HCT116 (cell line): Measurements from ENCODE around the gene TPRG1. TPM values are rescaled to one million over a fixed set of nuclear protein-coding genes. Genes with fewer than 3 reads are reported as not detected.

ENCODE experiments used
- ATAC-seq: fragments of 200-7000 bp; cut with Tn5 transposase; 2 replicates; pipeline ENCODE4 v1.9.1; 2020; ENCODE audit warnings: mild to moderate bottlenecking, moderate library complexity
- BruUV-seq: library from RNA; stranded (reverse); fragments of 400-500 nt; replicated peaks from 2 replicates; lab custom pipeline; 2021; lab: Mats Ljungman, UMichigan
- CTCF ChIA-PET: fragments of 300-600 bp; sonication (Branson Sonifier 250); formaldehyde crosslinking; loops from one replicate; lab custom pipeline; 2021; ENCODE audit warnings: antibody characterized with exemption; lab: Charles Lee
- POLR2A ChIA-PET: fragments of 300-600, 350-600 bp; sonication (Branson Sonifier 250); formaldehyde crosslinking; loops from one replicate; lab custom pipeline; 2021; ENCODE audit warnings: antibody characterized with exemption; lab: Charles Lee
- RAD21 ChIA-PET, 2 experiments: fragments of 300-600 bp; sonication (Branson Sonifier 250); formaldehyde crosslinking; loops; one replicate each; lab custom pipeline; 2023; ENCODE audit warnings: low total read pairs in 2 of 2; ENCODE audit not compliant: uncharacterized antibody in 2 of 2, unreplicated experiment in 2 of 2, low non-redundant PET in 1 of 2; lab: Charles Lee
- DNase-seq: peaks from one replicate; pipeline ENCODE4 v3.0.0-alpha.2; 2010; ENCODE audit warnings: low read depth, low spot score
- H2AFZ ChIP-seq: fragments of 200-600 bp; shearing (Covaris generic), sonication (generic); 2 replicates; pipeline ENCODE4 v1.6.1; 2017; ENCODE audit warnings: low read depth, mixed run types, mixed read lengths, antibody characterized with exemption, low read length; ENCODE audit not compliant: poor library complexity, severe bottlenecking
- H3K27ac ChIP-seq: 2 replicates; pipeline ENCODE4 v1.5.1; 2012; ENCODE audit warnings: low read depth, low read length
- H3K27me3 ChIP-seq: fragments of 200-600 bp; sonication (generic); 2 replicates; pipeline ENCODE4 v1.6.1; 2016; ENCODE audit warnings: mixed run types, low read length, mixed read lengths; ENCODE audit not compliant: insufficient read depth
- H3K36me3 ChIP-seq, 2 experiments: fragments of 200-500 bp in 1 of 2; fragments of 200-600 bp in 1 of 2; sonication (Bioruptor generic) in 1 of 2; sonication (generic) in 1 of 2; 2 replicates each; pipeline versions ENCODE4 v1.5.1 to v1.6.1; 2014 to 2016; ENCODE audit warnings: low read length in 2 of 2, inconsistent platforms in 1 of 2, mixed read lengths in 1 of 2, mixed run types in 1 of 2; ENCODE audit not compliant: insufficient read depth in 2 of 2, control insufficient read depth in 1 of 2
- H3K4me1 ChIP-seq, 2 experiments: fragments of 200-600 bp in 1 of 2; sonication (generic) in 1 of 2; 2 replicates each; pipeline versions ENCODE4 v1.5.1 to v1.6.1; 2012 to 2017; ENCODE audit warnings: low read length in 2 of 2, inconsistent platforms in 1 of 2, mild to moderate bottlenecking in 1 of 2, mixed read lengths in 1 of 2, mixed run types in 1 of 2, moderate library complexity in 1 of 2; ENCODE audit not compliant: insufficient read depth in 2 of 2, control insufficient read depth in 1 of 2
- H3K4me2 ChIP-seq: fragments of 200-600 bp; sonication (generic); 2 replicates; pipeline ENCODE4 v1.6.1; 2017; ENCODE audit warnings: mixed run types, low read length, mixed read lengths
- H3K4me3 ChIP-seq, 2 experiments: fragments of 200-600 bp in 1 of 2; sonication (generic) in 1 of 2; replicated peaks in 1 of 2; 2 replicates each; pipeline ENCODE4 v1.5.1; 2011 to 2016; ENCODE audit warnings: low read length in 2 of 2, control low read depth in 1 of 2, low read depth in 1 of 2, mild to moderate bottlenecking in 1 of 2, mixed read lengths in 1 of 2, mixed run types in 1 of 2
- H3K79me2 ChIP-seq: fragments of 200-600 bp; sonication (generic); 2 replicates; pipeline ENCODE4 v1.6.1; 2017; ENCODE audit warnings: mild to moderate bottlenecking, mixed run types, low read length, moderate library complexity, mixed read lengths; ENCODE audit not compliant: insufficient read depth
- H3K9ac ChIP-seq: fragments of 200-600 bp; sonication (generic); 2 replicates; pipeline ENCODE4 v1.6.1; 2016; ENCODE audit warnings: low read length, mixed read lengths
- H3K9me2 ChIP-seq: fragments of 200-600 bp; sonication (generic), shearing (Covaris generic); 2 replicates; pipeline ENCODE4 v1.6.1; 2017; ENCODE audit warnings: mixed run types, mild to moderate bottlenecking, moderate library complexity; ENCODE audit not compliant: insufficient read depth
- H3K9me3 ChIP-seq, 2 experiments: fragments of 200-500 bp in 1 of 2; fragments of 200-600 bp in 1 of 2; sonication (Bioruptor generic) in 1 of 2; sonication (generic) in 1 of 2; 2 replicates each; pipeline ENCODE4 v1.6.1; 2014 to 2017; ENCODE audit warnings: low read length in 2 of 2, mixed read lengths in 2 of 2, inconsistent platforms in 1 of 2, low read depth in 1 of 2, mild to moderate bottlenecking in 1 of 2, mixed run types in 1 of 2, moderate library complexity in 1 of 2; ENCODE audit not compliant: control insufficient read depth in 1 of 2, insufficient read depth in 1 of 2
- H4K20me1 ChIP-seq: fragments of 200-600 bp; sonication (generic), shearing (Covaris generic); 2 replicates; pipeline ENCODE4 v1.6.1; 2017; ENCODE audit warnings: mixed run types, mild to moderate bottlenecking, moderate library complexity; ENCODE audit not compliant: insufficient read depth
- FOSL1 ChIP-seq: IDR thresholded peaks from 2 replicates; pipeline ENCODE4 v1.6.1; 2012; ENCODE audit warnings: low read depth
- MAX ChIP-seq: IDR thresholded peaks from 2 replicates; pipeline ENCODE4 v1.6.1; 2012
- POLR2A ChIP-seq: IDR thresholded peaks from 2 replicates; pipeline ENCODE4 v1.7.0; 2011; ENCODE audit warnings: borderline replicate concordance; ENCODE audit not compliant: insufficient read depth, insufficient read length; ENCODE audit errors: extremely low read depth
- RAD21 ChIP-seq: IDR thresholded peaks from 2 replicates; pipeline ENCODE4 v1.6.1; 2012; ENCODE audit warnings: low read depth, mild to moderate bottlenecking
- REST ChIP-seq: IDR thresholded peaks from 2 replicates; pipeline ENCODE4 v1.6.1; 2012; ENCODE audit warnings: low read depth
- SIN3A ChIP-seq: IDR thresholded peaks from 2 replicates; pipeline ENCODE4 v1.6.1; 2012; ENCODE audit warnings: low read depth
- SRF ChIP-seq: IDR thresholded peaks from 2 replicates; pipeline ENCODE4 v1.6.1; 2012; ENCODE audit warnings: low read depth
- YY1 ChIP-seq: IDR thresholded peaks from 2 replicates; pipeline ENCODE4 v1.6.1; 2011; ENCODE audit warnings: low read length, low read depth, moderate library complexity, mild to moderate bottlenecking; ENCODE audit not compliant: insufficient replicate concordance; ENCODE audit errors: extremely low read depth
- intact Hi-C: fragments of 100-400 bp; cut with micrococcal nuclease; formaldehyde crosslinking; loops from 2 replicates; pipeline ENCODE4 v1.10.0; 2022
- total RNA-seq: library from RNA; stranded (reverse); gene quantifications from one replicate; pipeline ENCODE4 v1.2.1, GENCODE V29; 2021; ENCODE audit not compliant: unreplicated experiment

The TPRG1 gene
- total RNA-seq, 1 experiment from 2014 or later = 2.8 TPM

- TF ChIP-seq YY1 (no peak), REST (no peak), POLR2A (no peak)
Measured at GRCh38 chr3:189202106-189202505, 30.3 kb downstream of the TPRG1 start (continued).

GRCh38 chr3:189202583-189202982 lies 30.8 kb downstream of the TPRG1 start:
- Histone ChIP-seq H3K9me2 (no peaks in the 10 kb centered on the region), H3K27me3 (no peaks in the 10 kb centered on the region), H3K9me3 (no peaks in the 10 kb centered on the region), H2AFZ (no peak overlapping the region), H4K20me1 (no peaks in the 10 kb centered on the region), H3K4me2 (no peak overlapping the region), H3K36me3 (no peaks in the 10 kb centered on the region)
- intact Hi-C loops = no loop called here
- no peak for DNase-seq
- ATAC-seq = no peak
- POLR2A ChIA-PET = no interaction called here
- TF ChIP-seq POLR2A (no peak), FOSL1 (no peak), SIN3A (no peak), SRF (no peak), MAX (no peak), RAD21 (no peak)
- TF ChIP-seq, all 23 proteins: peak for 0
- Histone ChIP-seq H3K79me2 (no peaks in the 10 kb centered on the region), H3K4me1 (no peaks in the 10 kb centered on the region), H3K4me3 (no peak overlapping the region), H3K9ac (no peak overlapping the region), H3K27ac (no peak overlapping the region)
- CTCF ChIA-PET = no interaction called here
- RAD21 ChIA-PET = no interaction called here
- no TSS peak for BruUV-seq
